GM18502 (cell line): ENCODE results near the gene POLD3.

Experiments
- ATAC-seq: cut with Tn5 transposase; IDR thresholded peaks from one replicate; pipeline ENCODE4 v1.9.1; 2021; ENCODE audit warnings: mild to moderate bottlenecking; ENCODE audit not compliant: unreplicated experiment, poor library complexity

POLD3 gene

DNA sequence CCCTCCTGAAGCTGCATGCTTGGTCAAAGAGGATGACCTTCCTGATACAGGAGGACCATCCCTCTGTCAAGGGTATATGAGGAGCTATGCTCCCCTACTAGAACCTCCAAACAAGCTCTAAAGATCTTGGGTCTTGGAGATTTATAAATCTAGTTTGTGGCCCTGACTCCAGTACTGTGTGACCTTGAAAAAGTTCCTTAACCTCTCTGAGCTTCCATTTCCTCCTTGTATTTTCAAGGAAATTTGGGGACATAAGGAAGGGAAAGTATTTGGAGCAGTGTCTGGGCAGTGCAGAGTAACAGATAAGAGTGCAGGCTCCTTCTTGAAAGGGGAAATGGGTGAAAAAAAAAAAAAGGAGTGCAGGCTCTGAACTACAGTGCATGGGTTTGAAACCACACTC lies 93.0 kb downstream of the POLD3 start:
- no peak for ATAC-seq

DNA sequence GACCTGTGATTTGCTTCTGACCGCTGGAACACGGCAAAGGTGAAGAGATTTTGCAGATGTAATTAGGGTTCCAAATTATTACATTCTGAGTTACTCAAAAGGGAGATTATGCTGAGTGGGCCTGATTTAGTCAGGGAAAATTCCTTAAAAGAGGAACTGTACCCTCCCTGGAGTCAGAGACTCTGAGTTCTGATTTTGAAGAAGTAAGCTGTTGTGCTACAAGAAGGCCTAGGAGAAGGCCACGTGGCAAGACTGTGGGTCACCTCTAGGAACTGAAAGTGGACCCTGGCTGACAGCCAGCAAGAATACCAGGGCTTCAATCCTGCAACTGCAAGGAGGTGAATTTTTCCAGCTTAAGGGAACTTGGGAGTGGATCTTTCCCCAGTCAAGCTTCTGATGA lies 93.5 kb downstream of the POLD3 start:
- ATAC-seq, result no peak

DNA sequence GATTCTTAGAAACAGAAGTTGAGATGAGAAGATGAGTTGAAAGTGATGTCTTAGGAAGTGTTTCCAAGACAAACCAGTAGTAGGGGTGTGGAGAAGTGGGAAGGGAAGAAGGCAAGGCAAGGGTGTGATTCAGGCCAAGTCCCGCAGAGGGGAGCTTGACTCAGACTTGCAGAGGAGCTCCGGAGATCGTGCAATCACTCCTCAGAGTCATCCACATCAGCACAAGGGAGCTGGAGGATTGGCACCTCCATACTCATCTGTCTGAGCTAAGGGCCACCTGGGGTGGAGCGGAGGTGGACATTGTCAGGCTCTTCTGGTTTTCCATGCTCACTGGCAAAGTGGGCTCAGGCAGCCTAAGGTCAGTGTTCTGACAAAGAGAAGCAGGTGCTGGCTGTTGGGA lies 94.4 kb downstream of the POLD3 start:
- no peak for ATAC-seq

DNA sequence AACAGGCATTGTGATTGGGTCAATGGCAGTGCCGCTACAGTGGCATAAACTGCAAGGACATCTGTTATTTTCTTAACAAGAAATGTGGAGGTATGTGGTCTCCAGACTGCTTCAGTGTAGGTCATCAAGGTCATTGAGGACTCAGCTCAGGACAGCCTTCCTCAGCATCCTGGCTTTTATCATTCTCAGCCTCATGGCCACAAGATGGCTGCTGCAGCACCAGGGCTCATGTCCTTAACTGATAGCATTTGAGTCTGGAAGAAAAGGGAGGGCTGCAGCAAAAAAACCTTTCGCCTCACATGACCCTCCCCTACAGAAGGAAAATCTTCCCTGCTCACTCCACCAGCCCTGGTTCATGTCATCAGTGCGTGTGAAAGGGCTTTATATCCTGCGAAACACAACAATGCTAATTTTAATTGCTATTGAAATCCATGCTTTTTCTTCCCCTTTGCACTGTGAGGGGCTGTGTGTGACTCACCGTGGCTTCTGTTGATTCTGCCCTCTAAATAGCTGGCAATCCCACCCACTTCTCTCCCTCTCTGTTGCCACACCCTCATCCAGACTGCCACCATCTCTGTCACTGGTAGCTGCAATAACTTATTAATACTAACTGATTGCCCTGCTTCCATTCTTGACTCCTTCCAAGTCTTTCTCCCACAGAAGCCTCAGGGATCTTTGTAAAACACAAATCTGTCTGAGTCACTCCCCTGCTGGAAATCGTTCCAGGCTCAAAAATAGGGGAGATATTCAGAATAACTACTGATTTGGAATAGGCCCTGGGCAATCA lies 95.0 kb downstream of the POLD3 start:
- no peak for ATAC-seq

DNA sequence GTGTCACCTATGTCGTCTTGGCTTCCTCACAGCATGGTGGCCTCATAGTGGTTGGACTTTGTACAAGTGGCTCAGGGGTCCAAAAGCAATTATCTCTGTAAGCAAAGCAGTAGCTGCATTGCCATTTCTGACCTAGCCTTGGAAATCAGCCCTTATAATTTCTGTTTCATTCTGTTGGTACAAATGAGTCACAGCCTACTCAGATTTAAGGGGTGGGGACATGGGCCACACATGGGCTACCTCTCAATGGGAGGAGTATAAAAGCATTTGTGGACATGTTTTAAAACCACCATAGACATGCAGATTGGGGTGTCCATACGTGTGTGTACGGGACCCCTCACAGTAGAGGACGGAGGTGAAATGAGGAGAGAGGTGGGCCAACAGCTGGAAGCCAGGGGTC lies 97.3 kb downstream of the POLD3 start:
- ATAC-seq, result no peak

DNA sequence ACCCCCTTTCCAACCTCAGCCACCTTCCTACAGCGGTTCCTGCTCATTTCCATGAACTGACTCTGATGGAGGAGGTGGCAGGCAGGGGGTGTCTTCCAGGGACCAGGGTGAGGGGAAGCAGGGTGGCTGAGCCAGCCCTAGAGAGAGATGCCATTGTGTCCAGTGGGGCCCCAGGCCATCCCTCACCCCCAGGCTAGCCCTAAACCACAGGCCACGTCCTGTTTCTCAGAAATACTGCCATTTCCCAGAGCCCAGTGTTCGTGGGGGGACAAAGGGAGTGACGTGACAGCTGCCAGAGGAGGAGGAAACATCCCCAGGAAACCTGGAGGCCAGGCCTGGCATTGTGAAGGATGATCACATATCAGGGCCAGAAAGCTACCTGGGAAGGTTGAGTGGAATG lies 99.4 kb downstream of the POLD3 start:
- no peak for ATAC-seq
